ENCODE results near the gene IMMP1L. TPM values are rescaled to one million over a fixed set of nuclear protein-coding genes. Genes with fewer than 3 reads are reported as not detected.

IMMP1L gene
- total RNA-seq, 2 donors from 2014 or later: 17.9 to 29.1 TPM

- H3K9ac ChIP-seq (ENCODE audit: low read depth in 2 of 2, low read length in 2 of 2): no peak overlapping the region
- TF ChIP-seq CTCF (IDR thresholded peaks at IDR 0.05): no peak
- no peaks in the 10 kb centered on the region for H3K27me3 ChIP-seq
- H3K9me3 ChIP-seq: no peaks in the 10 kb centered on the region
- no peak overlapping the region for H3K4me3 ChIP-seq
- intact Hi-C loops (cut with DNase I): no loop called here
- H3K27ac ChIP-seq: no peak overlapping the region
- no peaks in the 10 kb centered on the region for H3K36me3 ChIP-seq
- no peaks in the 10 kb centered on the region for H3K4me1 ChIP-seq
- no peak for DNase-seq
These were observed 71.5 kb downstream of the IMMP1L start for GRCh38 chr11:31437742-31438435.

- TF ChIP-seq CTCF (IDR thresholded peaks at IDR 0.05): no peak
- H3K4me3 ChIP-seq: no peak overlapping the region
- DNase-seq: no peak
- H3K9me3 ChIP-seq: no peaks in the 10 kb centered on the region
- intact Hi-C loops (cut with DNase I): no loop called here
- H3K27ac ChIP-seq: no peak overlapping the region
- no peaks in the 10 kb centered on the region for H3K36me3 ChIP-seq
- no peaks in the 10 kb centered on the region for H3K4me1 ChIP-seq
- no peak overlapping the region for H3K9ac ChIP-seq (ENCODE audit: low read depth in 2 of 2, low read length in 2 of 2)
- no peaks in the 10 kb centered on the region for H3K27me3 ChIP-seq
These were observed 75.6 kb downstream of the IMMP1L start for GRCh38 chr11:31433851-31434250.

GRCh38 chr11:31424652-31425051, 84.8 kb downstream of the IMMP1L start:
- intact Hi-C loops (cut with DNase I): no loop called here
- TF ChIP-seq CTCF (IDR thresholded peaks at IDR 0.05): no peak
- no peak for DNase-seq
- H3K4me1 ChIP-seq: no peaks in the 10 kb centered on the region
- no peaks in the 10 kb centered on the region for H3K9me3 ChIP-seq
- no peaks in the 10 kb centered on the region for H3K36me3 ChIP-seq
- H3K9ac ChIP-seq (ENCODE audit: low read depth in 2 of 2, low read length in 2 of 2): no peak overlapping the region
- H3K4me3 ChIP-seq: no peak overlapping the region
- H3K27ac ChIP-seq: no peak overlapping the region
- no peaks in the 10 kb centered on the region for H3K27me3 ChIP-seq

- no peak overlapping the region for H3K9ac ChIP-seq (ENCODE audit: low read depth in 2 of 2, low read length in 2 of 2)
- intact Hi-C loops (cut with DNase I): no loop called here
- no peak overlapping the region for H3K27ac ChIP-seq
- no peaks in the 10 kb centered on the region for H3K4me1 ChIP-seq
- no peak for TF ChIP-seq CTCF (IDR thresholded peaks at IDR 0.05)
- no peak overlapping the region for H3K4me3 ChIP-seq
- no peak for DNase-seq
- H3K27me3 ChIP-seq: no peaks in the 10 kb centered on the region
- H3K9me3 ChIP-seq: no peaks in the 10 kb centered on the region
- H3K36me3 ChIP-seq: no peaks in the 10 kb centered on the region
These were observed 86.7 kb downstream of the IMMP1L start for GRCh38 chr11:31422703-31423102.

- intact Hi-C loops (cut with DNase I): no loop called here
- no peak overlapping the region for H3K27ac ChIP-seq
- no peak for DNase-seq
- no peaks in the 10 kb centered on the region for H3K36me3 ChIP-seq
- no peaks in the 10 kb centered on the region for H3K9me3 ChIP-seq
- no peak for TF ChIP-seq CTCF (IDR thresholded peaks at IDR 0.05)
- no peaks in the 10 kb centered on the region for H3K27me3 ChIP-seq
- no peak overlapping the region for H3K4me3 ChIP-seq
- no peaks in the 10 kb centered on the region for H3K4me1 ChIP-seq
- no peak overlapping the region for H3K9ac ChIP-seq (ENCODE audit: low read depth in 2 of 2, low read length in 2 of 2)
These were observed 87.6 kb downstream of the IMMP1L start for GRCh38 chr11:31421820-31422219.

Measured in colonic mucosa (tissue), 4 donors.